Measurements from ENCODE around the gene ACTL8. TPM values are rescaled to one million over a fixed set of nuclear protein-coding genes. Genes with fewer than 3 reads are reported as not detected.

The ACTL8 gene
- polyA plus RNA-seq, 2 of the 4 experiments (the other 2 are of a cell fraction): 0.30 to 1.3 TPM

DNA sequence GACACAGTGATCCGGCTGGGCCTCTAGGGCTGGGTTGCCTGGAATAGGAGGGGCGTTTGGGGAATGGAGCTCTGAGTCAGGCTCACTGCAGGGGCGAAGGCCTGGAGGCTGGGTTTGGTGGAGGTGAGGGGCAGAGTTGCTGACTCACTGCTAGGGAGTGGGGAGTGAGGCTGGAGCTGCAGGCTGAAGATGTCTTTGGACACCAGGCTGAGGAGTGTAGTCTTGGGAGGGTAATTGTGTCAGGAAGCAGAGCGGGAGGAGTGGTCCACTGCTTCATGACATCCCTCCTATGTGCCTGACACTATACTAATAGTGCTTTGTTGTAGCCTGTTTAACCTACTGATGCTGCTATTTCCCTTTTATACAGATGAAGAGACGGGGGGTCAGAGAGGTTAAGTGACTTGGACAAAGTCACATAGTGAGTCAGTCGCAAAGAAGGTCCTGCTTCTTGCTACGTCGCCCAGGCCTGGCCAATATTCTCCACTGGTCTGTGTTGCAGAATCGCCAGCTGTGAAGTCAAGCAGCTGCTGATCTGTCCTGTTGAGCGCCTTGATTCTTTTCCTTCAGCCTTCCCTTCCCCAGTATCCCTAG, 13.6 kb downstream of the ACTL8 start:
- no peak for TF ChIP-seq RFX5 (IDR thresholded peaks at IDR 0.05)
- peak; percentile 56 for TF ChIP-seq MAFK (IDR thresholded peaks at IDR 0.05; ENCODE audit: partially characterized antibody)
- no peak for TF ChIP-seq RCOR1 (IDR thresholded peaks at IDR 0.05; ENCODE audit: low read depth, low read length)
- Histone ChIP-seq H3K4me3 (no peak overlapping the region), H3K4me1 (peaks cover 60% of the 10 kb centered on the region), H3K27ac (peak overlapping the region; percentile 86 to 89), H3K9me3 (no peaks in the 10 kb centered on the region), H3K4me2 (peak overlapping the region; percentile 25)
- ChIA-PET POLR2A (no interaction called here), CTCF (interaction anchor here (1.0 to 1.6 kb wide), 3 partner anchors 24 to 173 kb away, joined by 3 to 4 read pairs (median 3); no protein-coding TSS in a partner anchor)
- 30% methylated on average over 10 of the region's 10 CpGs for WGBS (ENCODE audit: missing lambda C conversion rate)
- ATAC-seq (peak; percentile 58 to 83), DNase-seq (ENCODE audit: low read depth in 1 of 2, low spot score in 1 of 2) (peak; percentile 34 to 66), FAIRE-seq (no peak)

DNA sequence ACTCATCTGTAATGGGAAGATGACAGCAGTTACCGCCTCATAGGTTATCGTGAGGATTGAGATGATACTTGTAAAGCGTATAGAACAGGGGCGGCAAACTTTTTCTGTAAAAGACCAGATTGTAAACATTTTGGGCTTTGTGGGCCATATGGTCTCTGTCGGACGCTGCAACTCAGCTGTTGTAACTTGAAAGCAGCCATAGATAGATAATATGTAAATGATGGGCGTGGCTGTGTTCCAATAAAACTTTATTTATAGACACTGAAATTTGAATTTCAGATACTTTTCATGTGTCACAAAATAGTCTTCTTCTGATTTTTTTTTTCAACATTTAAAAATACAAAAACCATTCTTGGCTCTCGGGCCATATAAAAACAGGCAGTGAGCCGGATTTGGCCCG, 15.8 kb downstream of the ACTL8 start:
- CTCF ChIA-PET: interaction anchor here (0.8 to 2.7 kb wide), 2 partner anchors 55 to 332 kb away, joined by 4 to 7 read pairs; partner anchors contain the start of gene RCC2
- no peak overlapping the region; a peak in 1 of 6 replicates for H3K27ac ChIP-seq
- no peak overlapping the region for H3K4me3 ChIP-seq
- 92% methylated on average over 10 of the region's 10 CpGs for WGBS (ENCODE audit: missing lambda C conversion rate)
- H3K4me1 ChIP-seq: peaks cover 38% of the 10 kb centered on the region
- no peak overlapping the region for H3K4me2 ChIP-seq
- H3K9me3 ChIP-seq: no peaks in the 10 kb centered on the region
- DNase-seq (ENCODE audit: low read depth in 1 of 2, low spot score in 1 of 2) (no peak), FAIRE-seq (no peak), ATAC-seq (no peak)
- POLR2A ChIA-PET: no interaction called here
- TF ChIP-seq ATOH8 (CRISPR knock-in tag; IDR thresholded peaks at IDR 0.05; ENCODE audit: low read depth) (no peak), SMC3 (IDR thresholded peaks at IDR 0.05) (no peak), EP300 (IDR thresholded peaks at IDR 0.05) (no peak), CHD4 (IDR thresholded peaks at IDR 0.05; ENCODE audit: borderline replicate concordance) (no peak), E2F6 (IDR thresholded peaks at IDR 0.05; ENCODE audit: borderline replicate concordance, low read depth) (no peak), MAX (IDR thresholded peaks at IDR 0.05) (no peak)
- TF ChIP-seq, protein P1, sequence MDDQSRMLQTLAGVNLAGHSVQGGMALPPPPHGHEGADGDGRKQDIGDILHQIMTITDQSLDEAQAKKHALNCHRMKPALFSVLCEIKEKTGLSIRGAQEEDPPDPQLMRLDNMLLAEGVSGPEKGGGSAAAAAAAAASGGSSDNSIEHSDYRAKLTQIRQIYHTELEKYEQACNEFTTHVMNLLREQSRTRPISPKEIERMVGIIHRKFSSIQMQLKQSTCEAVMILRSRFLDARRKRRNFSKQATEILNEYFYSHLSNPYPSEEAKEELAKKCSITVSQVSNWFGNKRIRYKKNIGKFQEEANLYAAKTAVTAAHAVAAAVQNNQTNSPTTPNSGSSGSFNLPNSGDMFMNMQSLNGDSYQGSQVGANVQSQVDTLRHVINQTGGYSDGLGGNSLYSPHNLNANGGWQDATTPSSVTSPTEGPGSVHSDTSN (IDR thresholded peaks at IDR 0.05): no peak
- TF ChIP-seq, protein P2, sequence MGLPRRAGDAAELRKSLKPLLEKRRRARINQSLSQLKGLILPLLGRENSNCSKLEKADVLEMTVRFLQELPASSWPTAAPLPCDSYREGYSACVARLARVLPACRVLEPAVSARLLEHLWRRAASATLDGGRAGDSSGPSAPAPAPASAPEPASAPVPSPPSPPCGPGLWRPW (IDR thresholded peaks at IDR 0.05): no peak

DNA sequence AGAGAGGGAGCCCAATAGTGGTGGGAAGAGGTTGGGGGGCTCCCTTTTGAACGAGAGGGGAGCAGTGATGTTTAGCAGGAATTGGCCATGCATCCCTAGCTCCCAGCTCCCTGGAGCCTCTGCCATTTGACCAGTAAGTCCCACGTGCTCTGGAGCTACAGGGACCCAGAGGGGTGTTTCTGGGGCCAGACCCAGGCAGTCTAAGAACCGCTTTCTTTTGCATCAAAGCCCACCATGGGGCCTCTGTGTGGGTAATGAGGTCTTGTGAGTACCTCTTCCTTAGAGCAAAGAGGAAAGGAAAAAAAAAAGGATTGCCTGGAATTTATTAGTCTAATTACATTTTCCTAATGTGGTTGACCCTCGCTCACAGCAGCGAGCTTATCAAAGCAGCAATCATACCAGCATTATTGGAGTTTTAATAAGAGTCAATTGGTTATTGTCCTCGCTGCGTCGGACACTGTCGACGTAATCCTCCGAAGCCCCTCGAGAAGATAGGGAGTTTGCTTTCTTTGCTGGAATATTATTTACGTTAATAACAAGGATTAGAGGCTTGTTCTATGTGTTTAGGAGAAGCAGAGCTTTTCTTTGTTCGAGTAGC, 17.6 kb downstream of the ACTL8 start:
- no peak for DNase-seq (ENCODE audit: low read depth in 1 of 2, low spot score in 1 of 2)
- Histone ChIP-seq H3K4me3 (no peak overlapping the region), H3K4me2 (no peak overlapping the region), H3K9me3 (no peaks in the 10 kb centered on the region), H3K4me1 (peaks cover 21% of the 10 kb centered on the region), H3K27ac (no peak overlapping the region)
- POLR2A ChIA-PET: no interaction called here
- CTCF ChIA-PET: no interaction called here
- FAIRE-seq: no peak
- TF ChIP-seq BCL3 (IDR thresholded peaks at IDR 0.05) (no peak), ZC3H11A (IDR thresholded peaks at IDR 0.05) (no peak), POLR2A (IDR thresholded peaks at IDR 0.05; ENCODE audit: low read length) (no peak), NPAS2 (CRISPR knock-in tag; IDR thresholded peaks at IDR 0.05; ENCODE audit: borderline replicate concordance) (no peak), HOXA7 (CRISPR knock-in tag; IDR thresholded peaks at IDR 0.05) (no peak), PHF8 (IDR thresholded peaks at IDR 0.05; ENCODE audit: borderline replicate concordance, low read depth) (no peak), NFE2L2 (conservative IDR thresholded peaks at IDR 0.05; ENCODE audit: low read length) (no peak), HOXB13 (CRISPR knock-in tag; IDR thresholded peaks at IDR 0.05; ENCODE audit: low read depth) (no peak), CBX2 (IDR thresholded peaks at IDR 0.05; ENCODE audit: borderline replicate concordance, low read depth) (no peak), RNF2 (IDR thresholded peaks at IDR 0.05; ENCODE audit: borderline replicate concordance, low read depth) (no peak), CBX8 (IDR thresholded peaks at IDR 0.05) (no peak), MYC (IDR thresholded peaks at IDR 0.05; ENCODE audit: borderline replicate concordance, low read length) (no peak), TP53 (CRISPR knock-in tag; IDR thresholded peaks at IDR 0.05) (no peak), MAZ (IDR thresholded peaks at IDR 0.05; ENCODE audit: borderline replicate concordance, low read depth, low read length) (no peak)
- TF ChIP-seq, protein P2 (IDR thresholded peaks at IDR 0.05): no peak
- ATAC-seq: no peak
- 74% methylated on average over 13 of the region's 14 CpGs for WGBS (ENCODE audit: missing lambda C conversion rate)
